ENCODE data around the gene FKBP11.
A peak's percentile ranks its signal among the peaks of the same experiment; 100 is the strongest.

FKBP11 gene

DNA sequence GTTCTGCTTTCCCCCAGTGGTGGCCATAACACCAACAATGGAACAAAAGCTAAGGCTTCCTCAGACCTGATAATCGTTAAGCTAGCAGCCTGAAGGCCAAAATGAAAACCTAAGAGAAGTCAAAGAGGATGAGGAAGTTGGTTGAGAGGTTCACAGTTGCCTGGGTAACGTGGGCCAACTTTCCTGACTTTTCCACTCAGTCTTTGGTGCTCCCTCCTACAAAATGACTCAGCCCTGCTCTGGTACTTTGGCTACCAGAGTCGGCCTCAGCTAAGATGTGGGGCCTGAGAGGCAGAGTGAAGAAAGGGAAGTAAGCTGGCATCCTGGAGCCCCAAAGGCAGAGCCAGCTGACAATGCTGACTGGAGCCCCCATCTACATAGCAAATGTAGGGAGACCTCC is 14.9 kb upstream of the FKBP11 start:
- no peak for TF ChIP-seq CTCF (IDR thresholded peaks at IDR 0.05; ENCODE audit: low read depth, low read length)

GRCh38 chr12:48938805-48939204 is 13.5 kb upstream of the FKBP11 start:
- no peak for TF ChIP-seq CTCF (IDR thresholded peaks at IDR 0.05; ENCODE audit: low read depth, low read length)
- no peak overlapping the region for H3K4me3 ChIP-seq (ENCODE audit: low read depth, low read length)

More for the DNA sequence above, 14.9 kb upstream of the FKBP11 start:
- no peak overlapping the region for H3K4me3 ChIP-seq (ENCODE audit: low read depth, low read length)

DNA sequence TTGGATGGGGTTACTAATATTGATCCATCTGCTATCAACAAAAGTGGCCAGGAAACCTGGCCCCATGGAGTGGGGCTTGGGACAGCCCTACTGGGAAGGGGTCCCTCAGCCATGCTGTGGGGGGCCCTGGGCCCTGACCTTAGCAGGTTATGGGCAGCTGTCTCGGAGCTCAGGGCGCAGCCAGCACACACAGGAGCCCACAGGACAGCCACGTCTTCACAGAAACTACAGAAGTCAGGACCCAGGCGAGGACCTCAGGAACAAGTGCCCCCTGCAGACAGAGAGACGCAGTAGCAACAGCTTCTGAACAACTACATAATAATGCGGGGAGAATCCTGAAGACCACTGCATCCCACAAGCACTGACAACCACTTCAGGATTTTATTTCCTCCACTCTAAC is 11.9 kb upstream of the FKBP11 start:
- no peak for TF ChIP-seq CTCF (IDR thresholded peaks at IDR 0.05; ENCODE audit: low read depth, low read length)
- no peak overlapping the region for H3K4me3 ChIP-seq (ENCODE audit: low read depth, low read length)

DNA sequence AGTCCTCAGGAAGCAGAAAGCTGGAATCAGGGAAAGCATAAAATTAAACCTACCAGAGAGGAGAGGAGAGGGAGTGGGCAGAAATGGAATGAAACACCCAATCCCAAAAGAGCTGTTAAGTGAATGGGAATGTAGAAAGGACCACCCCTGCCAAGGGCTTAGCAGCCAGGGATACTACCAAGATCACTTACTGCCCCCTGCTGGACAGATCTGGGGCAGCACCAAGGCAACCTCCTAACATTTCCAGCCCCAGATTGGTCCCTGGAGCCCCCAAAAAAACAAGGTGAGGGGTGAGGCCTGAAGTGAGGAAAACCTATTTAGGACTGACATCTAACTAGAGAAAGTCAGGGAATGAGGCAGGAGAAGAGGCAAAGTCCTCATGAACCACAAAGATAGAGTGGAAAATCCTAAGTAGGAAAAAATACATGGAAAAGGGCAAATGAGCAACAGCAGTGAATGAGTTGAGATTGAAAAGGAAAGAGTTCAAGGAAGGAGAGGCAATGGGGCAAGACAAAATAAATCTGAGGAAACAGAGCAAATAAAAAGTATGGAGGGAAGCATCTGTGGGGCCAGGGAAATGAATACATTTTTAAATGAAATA is 11.2 kb upstream of the FKBP11 start:
- no peak overlapping the region for H3K4me3 ChIP-seq (ENCODE audit: low read depth, low read length)
- TF ChIP-seq CTCF (IDR thresholded peaks at IDR 0.05; ENCODE audit: low read depth, low read length), result peak; percentile 93

DNA sequence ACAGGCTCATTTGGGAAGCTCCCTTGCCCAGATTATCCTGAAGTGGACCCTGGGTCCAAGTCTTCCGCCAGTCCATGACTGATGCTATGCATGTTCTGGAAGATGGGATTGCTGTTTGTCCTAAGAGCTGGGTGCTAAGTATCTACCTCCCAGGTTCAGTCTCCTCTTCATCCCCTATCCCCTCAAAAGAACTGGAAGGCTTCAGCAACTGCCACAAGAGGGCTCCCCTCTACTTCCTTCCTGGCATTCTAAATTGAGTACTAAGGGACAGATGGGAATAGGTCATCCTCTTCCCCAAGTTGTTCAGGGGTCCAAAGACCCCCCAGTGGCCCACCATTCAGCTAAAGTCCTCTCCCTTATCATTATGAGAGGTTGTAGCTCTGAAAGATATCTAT is 9.0 kb upstream of the FKBP11 start:
- TF ChIP-seq CTCF (IDR thresholded peaks at IDR 0.05; ENCODE audit: low read depth, low read length), result no peak
- H3K4me3 ChIP-seq (ENCODE audit: low read depth, low read length), result no peak overlapping the region

GRCh38 chr12:48933664-48934311 is 8.5 kb upstream of the FKBP11 start:
- no peak overlapping the region for H3K4me3 ChIP-seq (ENCODE audit: low read depth, low read length)
- no peak for TF ChIP-seq CTCF (IDR thresholded peaks at IDR 0.05; ENCODE audit: low read depth, low read length)

GRCh38 chr12:48932878-48933277 is 7.6 kb upstream of the FKBP11 start:
- H3K4me3 ChIP-seq (ENCODE audit: low read depth, low read length), result no peak overlapping the region
- no peak for TF ChIP-seq CTCF (IDR thresholded peaks at IDR 0.05; ENCODE audit: low read depth, low read length)

Data from WI38 (cell line).